Mesodermal cell (in vitro differentiated cells): ENCODE results near the gene ZAR1L.

Experiments used
- H3K27ac ChIP-seq: 2 replicates; pipeline ENCODE4 v1.7.0; 2013; ENCODE audit warnings: mild to moderate bottlenecking, low read depth, low read length, moderate library complexity; ENCODE audit not compliant: severe bottlenecking
- H3K36me3 ChIP-seq: 2 replicates; pipeline ENCODE4 v1.7.1; 2013; ENCODE audit warnings: mild to moderate bottlenecking, low read length, moderate library complexity; ENCODE audit not compliant: control insufficient read depth, insufficient read depth
- H3K4me1 ChIP-seq: one replicate; pipeline ENCODE4 v1.7.1; 2013; ENCODE audit warnings: mild to moderate bottlenecking, low read length; ENCODE audit not compliant: insufficient read depth, control insufficient read depth, poor library complexity, severe bottlenecking
- H3K4me3 ChIP-seq: 2 replicates; pipeline ENCODE4 v1.7.0; 2013; ENCODE audit warnings: low read length, control low read depth, mild to moderate bottlenecking; ENCODE audit not compliant: insufficient read depth, poor library complexity, severe bottlenecking; ENCODE audit errors: extremely low read depth
- H3K9me3 ChIP-seq: 2 replicates; pipeline ENCODE4 v1.7.1; 2013; ENCODE audit warnings: mild to moderate bottlenecking, low read length, moderate library complexity; ENCODE audit not compliant: control insufficient read depth
- WGBS, 2 experiments: methylation state at CpG; one replicate each; pipeline ENCODE4 v1.1.5; 2013; ENCODE audit warnings: missing lambda C conversion rate in 2 of 2; ENCODE audit not compliant: insufficient coverage in 2 of 2; 5-methylcytosine and 5-hydroxymethylcytosine counted together

Gene ZAR1L

DNA sequence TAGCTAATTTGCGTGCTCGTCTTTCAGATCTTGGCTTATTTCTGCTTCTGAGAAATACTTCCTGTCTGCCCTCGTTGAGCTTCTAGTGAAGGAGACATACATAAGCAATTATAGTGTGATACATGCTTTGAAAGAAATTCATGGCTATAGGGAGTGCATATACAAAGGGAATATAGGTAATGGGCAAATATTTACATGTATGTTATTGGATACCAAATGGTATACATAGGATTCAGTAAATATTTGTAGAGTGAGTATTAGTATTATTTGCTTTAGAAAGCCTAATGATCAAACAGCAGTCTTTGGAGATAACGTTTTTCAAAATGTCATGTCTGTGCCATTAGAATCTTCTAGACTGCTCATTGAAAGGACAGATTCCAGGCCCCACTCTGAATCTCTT is 5.4 kb upstream of the ZAR1L start:
- Histone ChIP-seq H3K9me3 (no peaks in the 10 kb centered on the region), H3K4me1 (no peaks in the 10 kb centered on the region), H3K27ac (no peak overlapping the region), H3K36me3 (peaks cover 28% of the 10 kb centered on the region), H3K4me3 (no peak overlapping the region)
- 92 to 100% methylated on average over 1 to 3 of the region's 4 CpGs for WGBS, 2 experiments

DNA sequence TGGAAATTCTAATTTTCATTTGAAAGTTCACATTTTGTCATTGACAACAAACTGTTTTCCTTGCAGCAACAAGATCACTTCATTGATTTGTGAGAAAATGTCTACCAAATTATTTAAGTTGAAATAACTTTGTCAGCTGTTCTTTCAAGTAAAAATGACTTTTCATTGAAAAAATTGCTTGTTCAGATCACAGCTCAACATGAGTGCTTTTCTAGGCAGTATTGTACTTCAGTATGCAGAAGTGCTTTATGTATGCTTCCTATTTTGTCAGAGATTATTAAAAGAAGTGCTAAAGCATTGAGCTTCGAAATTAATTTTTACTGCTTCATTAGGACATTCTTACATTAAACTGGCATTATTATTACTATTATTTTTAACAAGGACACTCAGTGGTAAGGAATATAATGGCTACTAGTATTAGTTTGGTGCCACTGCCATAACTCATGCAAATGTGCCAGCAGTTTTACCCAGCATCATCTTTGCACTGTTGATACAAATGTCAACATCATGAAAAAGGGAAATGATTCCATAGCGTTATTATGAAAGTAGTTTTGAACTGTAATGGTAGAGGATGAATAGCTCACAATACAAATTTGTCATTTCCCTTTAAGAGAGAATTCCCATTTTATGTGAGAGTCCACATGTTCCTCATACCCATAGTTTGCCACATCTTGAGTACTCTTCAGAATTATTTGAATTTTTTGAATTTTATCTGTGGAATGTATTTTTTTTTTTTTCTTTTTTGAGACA is 2.7 kb upstream of the ZAR1L start:
- no CpG with 5 or more reads among the region's 2 CpGs for WGBS, 2 experiments
- Histone ChIP-seq H3K4me3 (no peak overlapping the region), H3K9me3 (peaks cover 5% of the 10 kb centered on the region), H3K4me1 (no peaks in the 10 kb centered on the region), H3K36me3 (peaks cover 18% of the 10 kb centered on the region), H3K27ac (no peak overlapping the region)

DNA sequence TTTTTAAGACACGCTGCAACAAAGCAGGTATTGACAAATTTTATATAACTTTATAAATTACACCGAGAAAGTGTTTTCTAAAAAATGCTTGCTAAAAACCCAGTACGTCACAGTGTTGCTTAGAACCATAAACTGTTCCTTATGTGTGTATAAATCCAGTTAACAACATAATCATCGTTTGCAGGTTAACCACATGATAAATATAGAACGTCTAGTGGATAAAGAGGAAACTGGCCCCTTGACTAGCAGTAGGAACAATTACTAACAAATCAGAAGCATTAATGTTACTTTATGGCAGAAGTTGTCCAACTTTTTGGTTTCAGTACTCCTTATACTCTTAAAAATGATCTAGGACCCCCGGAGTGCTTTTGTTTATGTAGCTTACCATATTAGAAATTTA is 1.3 kb upstream of the ZAR1L start:
- H3K4me1 ChIP-seq = no peaks in the 10 kb centered on the region
- peaks cover 5% of the 10 kb centered on the region for H3K9me3 ChIP-seq
- no peak overlapping the region for H3K27ac ChIP-seq
- H3K4me3 ChIP-seq = peak overlapping the region; percentile 69
- peaks cover 13% of the 10 kb centered on the region for H3K36me3 ChIP-seq
- WGBS, 2 experiments = 100% methylated on average over 3 of the region's 6 CpGs; no CpG with 5 or more reads in 1 of the 2 experiments

DNA sequence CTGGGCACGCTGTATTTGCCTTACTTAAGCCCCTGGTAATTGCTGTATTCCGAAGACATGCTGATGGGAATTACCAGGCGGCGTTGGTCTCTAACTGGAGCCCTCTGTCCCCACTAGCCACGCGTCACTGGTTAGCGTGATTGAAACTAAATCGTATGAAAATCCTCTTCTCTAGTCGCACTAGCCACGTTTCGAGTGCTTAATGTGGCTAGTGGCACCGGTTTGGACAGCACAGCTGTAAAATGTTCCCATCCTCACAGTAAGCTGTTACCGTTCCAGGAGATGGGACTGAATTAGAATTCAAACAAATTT is 821 bp upstream of the ZAR1L start:
- whole genome bisulfite sequencing, 2 experiments = 3 to 7% methylated on average over 7 to 11 of the region's 13 CpGs
- Histone ChIP-seq H3K27ac (peak overlapping the region; percentile 97), H3K4me3 (peak overlapping the region; percentile 69), H3K4me1 (no peaks in the 10 kb centered on the region), H3K36me3 (peaks cover 11% of the 10 kb centered on the region), H3K9me3 (peaks cover 5% of the 10 kb centered on the region)

DNA sequence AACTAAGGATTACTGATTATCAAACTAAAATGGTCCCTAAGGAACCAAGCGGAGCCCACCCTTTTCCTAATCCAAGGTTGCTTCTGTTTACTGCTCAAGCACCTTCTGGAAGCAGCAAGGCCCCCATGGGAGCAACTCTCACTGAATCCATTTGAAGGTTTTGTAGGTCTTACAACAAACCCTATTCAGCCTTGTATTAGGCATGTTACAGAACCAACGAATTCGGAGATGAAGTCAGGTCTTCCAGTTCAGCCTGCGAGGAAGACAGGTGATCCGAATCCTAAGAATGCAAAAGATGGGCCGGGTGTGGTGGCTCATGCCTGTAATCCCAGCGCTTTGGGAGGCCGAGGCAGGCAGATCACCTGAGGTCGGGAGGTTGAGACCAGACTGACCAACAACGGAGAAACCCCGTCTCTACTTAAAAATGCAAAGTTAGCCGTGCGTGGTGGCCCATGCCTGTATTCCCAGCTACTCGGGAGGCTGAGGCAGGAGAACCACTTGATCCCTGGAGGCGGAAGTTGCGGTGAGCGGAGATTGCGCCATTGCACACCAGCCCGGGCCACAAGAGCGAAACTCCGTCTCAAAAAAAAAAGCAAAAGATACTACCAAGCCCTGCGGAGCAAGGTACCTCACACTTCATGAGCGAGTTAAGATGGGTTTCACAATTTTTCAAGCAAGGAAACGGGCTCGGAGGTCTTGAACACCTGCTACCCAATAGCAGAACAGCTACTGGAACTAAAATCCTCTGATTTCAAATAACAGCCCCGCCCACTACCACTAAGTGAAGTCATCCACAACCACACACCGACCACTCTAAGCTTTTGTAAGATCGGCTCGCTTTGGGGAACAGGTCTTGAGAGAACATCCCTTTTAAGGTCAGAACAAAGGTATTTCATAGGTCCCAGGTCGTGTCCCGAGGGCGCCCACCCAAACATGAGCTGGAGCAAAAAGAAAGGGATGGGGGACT is 609 bp downstream of the ZAR1L start:
- Histone ChIP-seq H3K36me3 (peaks cover 3% of the 10 kb centered on the region), H3K27ac (peak overlapping the region; percentile 97), H3K4me3 (peak overlapping the region; percentile 69), H3K4me1 (no peaks in the 10 kb centered on the region), H3K9me3 (peaks cover 5% of the 10 kb centered on the region)
- whole genome bisulfite sequencing, 2 experiments = 82 to 88% methylated on average over 26 to 28 of the region's 32 CpGs

DNA sequence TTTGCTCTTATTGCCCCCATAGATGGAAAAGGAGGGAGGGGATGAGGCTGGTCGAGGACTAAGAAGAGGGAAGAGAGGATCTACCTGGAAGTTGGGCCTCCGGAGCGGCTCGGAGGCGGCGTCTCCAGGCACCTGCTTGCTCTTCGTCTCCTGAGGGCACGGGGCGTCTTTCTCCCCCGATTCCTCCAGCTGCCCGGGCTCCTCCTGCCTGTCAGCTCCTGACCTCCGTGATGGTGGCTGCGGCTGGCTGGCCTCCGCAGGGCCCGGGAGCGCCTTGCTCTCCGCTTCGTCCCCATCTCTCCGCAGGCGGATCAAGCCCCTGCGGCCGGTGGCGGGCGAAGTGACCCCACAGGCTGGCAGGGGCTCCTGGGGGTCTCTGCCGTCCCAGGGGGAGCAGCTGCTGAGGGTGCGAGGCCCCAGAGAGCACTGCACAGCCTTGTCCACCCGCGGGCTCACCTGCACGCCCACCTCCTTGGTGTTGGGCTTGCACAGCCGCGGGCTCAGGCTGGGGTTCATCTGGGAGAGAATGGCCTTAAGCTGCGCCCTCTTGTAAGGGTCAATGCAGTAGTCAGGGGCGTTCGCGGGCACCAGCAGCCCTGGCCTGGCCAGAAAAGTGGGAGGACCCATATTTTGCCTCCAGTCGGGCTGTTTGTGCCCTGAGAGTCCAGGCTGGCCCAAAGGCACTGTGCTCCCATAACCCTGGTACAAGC is 3.8 kb downstream of the ZAR1L start:
- Histone ChIP-seq H3K4me1 (no peaks in the 10 kb centered on the region), H3K9me3 (peaks cover 5% of the 10 kb centered on the region), H3K36me3 (no peaks in the 10 kb centered on the region), H3K4me3 (no peak overlapping the region), H3K27ac (no peak overlapping the region)
- 88 to 95% methylated on average over 24 to 30 of the region's 36 CpGs for WGBS, 2 experiments

DNA sequence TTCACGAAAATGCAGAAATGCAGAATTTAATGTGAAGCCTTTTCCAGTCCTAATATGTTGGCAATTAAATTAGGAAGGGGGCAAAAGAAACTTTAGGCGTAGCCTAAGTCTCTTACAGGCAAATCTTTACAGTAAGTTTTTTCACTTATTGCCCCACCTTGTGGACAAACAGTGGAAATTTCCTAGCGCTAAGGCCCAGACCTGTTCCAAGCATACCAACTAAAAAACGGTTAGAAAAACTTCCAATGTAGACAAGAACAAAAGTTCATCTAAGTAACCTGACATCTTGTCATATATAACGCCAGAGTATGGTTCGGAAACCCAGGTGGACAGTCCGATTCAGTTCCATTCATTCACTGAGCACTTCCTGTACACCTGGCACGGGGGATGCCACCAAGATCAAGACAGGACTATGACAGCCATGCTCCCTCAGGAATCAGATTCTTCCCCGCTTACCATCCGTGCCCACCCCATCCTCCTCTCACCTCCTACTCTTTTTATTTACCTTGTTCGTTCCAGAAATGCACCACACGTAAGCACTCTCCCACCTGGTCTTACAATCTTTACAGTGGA is 4.9 kb downstream of the ZAR1L start:
- Histone ChIP-seq H3K36me3 (no peaks in the 10 kb centered on the region), H3K27ac (no peak overlapping the region), H3K4me1 (no peaks in the 10 kb centered on the region), H3K9me3 (peaks cover 5% of the 10 kb centered on the region), H3K4me3 (no peak overlapping the region)
- 41 to 44% methylated on average over 10 to 11 of the region's 12 CpGs for WGBS, 2 experiments

DNA sequence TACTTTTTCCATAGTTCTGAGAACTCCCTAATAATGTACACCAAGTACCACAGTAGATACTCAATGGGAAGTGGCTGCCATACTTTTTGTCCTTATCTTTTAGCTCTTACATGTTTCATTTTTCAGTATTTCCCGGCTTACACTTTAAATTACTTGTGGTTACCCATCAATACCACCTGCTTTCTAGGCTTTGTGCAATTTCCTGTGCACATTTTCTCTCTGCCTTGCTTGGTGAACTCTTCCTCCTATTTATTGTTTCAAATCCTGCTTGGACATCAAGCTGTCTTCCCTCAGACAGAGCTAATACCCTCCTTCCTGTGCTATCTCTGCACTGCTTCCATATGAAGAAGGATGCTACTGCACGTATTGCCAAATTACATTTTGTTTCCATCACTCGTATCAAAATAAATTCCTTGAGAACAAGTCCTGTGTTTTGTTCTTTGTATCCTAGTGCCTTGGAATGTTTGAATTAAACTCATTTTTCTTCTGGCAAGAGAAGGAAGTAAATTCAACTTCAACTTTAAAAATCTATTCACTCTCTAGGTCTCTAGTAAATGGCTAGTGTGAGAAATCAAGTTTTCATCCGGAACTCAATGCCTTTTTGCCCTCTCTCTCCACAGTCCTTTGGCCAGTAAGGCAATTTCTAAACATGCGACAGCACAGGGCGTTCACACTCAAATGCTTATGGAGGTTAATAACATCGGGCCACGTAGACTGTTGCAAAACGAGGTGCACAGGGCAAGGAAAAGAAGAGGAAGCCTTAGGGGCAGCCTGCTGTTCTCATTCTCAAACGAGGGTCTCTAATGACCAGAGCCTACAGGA is 5.6 kb downstream of the ZAR1L start:
- no peak overlapping the region for H3K4me3 ChIP-seq
- peaks cover under 1% of the 10 kb centered on the region for H3K9me3 ChIP-seq
- H3K27ac ChIP-seq = no peak overlapping the region
- no peaks in the 10 kb centered on the region for H3K36me3 ChIP-seq
- no peaks in the 10 kb centered on the region for H3K4me1 ChIP-seq
- WGBS, 2 experiments = 69 to 76% methylated on average over 7 of the region's 10 CpGs

DNA sequence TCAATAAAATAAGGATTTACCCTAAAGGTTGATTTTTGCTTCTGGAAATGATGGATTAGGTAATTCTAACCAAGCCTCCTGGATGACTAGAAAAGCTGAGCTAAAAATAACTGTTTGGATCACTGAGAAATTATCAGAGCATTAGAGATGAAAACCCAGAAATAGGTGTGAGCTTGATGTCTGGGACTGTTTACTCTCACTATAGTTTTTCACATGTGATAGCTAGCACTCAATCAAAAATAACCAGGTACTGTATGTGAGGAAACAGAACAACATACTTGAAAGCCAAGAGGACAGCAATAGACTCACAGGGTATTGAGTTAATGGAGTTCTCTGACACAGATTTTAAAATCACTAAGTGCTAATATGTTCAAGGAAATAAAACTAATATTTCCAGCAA is 9.5 kb downstream of the ZAR1L start:
- Histone ChIP-seq H3K4me1 (no peaks in the 10 kb centered on the region), H3K36me3 (no peaks in the 10 kb centered on the region), H3K9me3 (no peaks in the 10 kb centered on the region), H3K4me3 (no peak overlapping the region), H3K27ac (no peak overlapping the region)

DNA sequence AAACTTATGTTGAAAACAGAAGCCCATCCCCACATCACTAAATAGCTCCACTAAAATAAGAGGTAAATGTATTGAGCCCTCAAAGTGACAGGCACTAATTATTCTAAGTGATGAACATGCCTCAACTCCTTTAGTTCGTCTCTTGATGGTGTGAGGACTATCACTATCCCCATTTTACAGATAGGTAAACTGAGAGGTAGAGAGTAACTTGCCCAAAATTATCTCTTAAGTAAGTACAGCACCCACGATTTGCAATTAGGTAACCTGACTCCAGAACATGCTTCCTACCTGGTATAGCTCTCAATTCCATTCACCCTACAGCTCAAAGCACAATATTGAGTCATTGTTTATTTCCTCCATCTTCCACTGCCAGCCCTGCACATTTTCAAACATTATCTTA is 12.7 kb downstream of the ZAR1L start:
- H3K9me3 ChIP-seq = no peaks in the 10 kb centered on the region
- H3K4me3 ChIP-seq = no peak overlapping the region
- WGBS, 2 experiments = 56 to 71% methylated on average over 1 of the region's 2 CpGs
- H3K36me3 ChIP-seq = no peaks in the 10 kb centered on the region
- H3K27ac ChIP-seq = no peak overlapping the region
- no peaks in the 10 kb centered on the region for H3K4me1 ChIP-seq
